NCI-H82 treated with DMSO at 0.1 percent for 48 hours (cell line): Measurements from ENCODE around the gene LRRIQ1.

Source experiments
- DNase-seq: peaks from one replicate; lab custom pipeline; 2025; ENCODE audit not compliant: unreplicated experiment; lab: John Stamatoyannopoulos, UW

Gene LRRIQ1

DNA sequence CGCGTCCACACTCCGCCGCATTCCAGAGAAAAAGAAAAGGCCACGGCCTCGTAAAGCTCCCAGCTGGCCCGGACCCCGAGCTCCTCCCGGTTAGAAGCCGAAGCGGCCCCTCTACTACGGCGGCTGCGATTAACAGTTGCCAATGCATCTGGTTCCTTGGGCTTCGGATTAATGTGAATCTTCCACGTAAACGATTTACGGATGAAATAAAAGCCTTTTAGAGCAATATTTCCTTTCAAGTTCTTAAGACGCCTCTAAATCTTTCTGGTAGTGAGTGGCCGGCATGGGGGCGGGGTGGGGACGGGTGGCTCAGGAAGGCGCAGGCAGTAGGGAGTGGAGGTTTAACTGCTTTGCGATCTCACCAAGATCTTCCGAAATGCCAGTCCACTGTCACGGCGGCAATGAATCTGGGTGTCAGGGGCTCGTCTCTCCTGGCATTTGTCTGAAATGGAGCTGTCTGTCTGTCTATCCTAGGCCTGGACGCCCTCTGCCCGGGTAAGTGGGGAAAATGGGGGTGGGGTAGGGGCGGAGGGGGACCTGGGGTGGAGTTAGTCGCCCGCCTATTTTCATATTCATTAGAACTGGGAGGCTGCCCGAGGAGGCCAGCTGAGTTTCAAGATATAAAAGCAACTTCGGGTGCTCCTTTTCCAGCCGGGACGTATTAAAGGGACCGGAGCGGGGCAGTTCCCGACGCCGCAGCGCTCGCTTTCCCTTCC, 243.5 kb downstream of the LRRIQ1 start:
- DNase-seq: peak; percentile 49

DNA sequence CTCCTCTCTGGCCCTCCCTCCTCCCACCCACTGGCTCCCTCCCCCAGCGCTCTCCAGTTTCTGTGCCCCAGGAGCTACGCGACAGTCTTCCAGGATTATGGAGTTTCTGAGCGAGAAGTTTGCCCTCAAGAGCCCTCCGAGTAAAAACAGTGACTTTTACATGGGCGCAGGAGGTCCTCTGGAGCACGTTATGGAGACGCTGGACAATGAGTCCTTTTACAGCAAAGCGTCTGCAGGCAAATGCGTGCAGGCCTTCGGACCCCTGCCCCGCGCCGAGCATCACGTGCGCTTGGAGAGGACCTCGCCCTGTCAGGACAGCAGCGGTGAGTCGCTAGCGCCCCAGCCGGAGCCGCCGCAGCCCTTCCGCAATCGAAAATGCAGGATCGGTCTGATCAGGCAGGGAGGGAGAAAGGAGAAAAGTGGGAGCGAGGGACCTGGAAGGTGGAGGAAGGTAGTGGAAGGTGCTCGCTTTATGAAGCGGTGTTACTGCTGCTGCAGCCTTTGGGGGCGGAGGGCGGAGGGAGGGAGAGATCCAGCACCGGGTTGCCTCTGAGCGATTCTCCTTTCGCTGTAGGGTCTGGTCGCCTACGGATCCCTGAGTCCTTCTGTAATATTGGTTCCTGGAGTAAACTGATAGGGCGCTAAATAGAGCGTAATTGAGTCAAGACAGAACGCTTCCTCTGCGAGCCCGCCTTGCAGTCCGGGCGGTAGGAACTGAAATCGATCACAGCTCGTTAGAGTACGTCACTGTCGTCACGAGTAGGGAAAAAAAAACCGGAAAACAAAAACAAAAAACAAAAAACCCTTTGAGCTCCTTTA, 244.2 kb downstream of the LRRIQ1 start, which contains the start of gene ALX1:
TSS of gene ALX1 (plus strand) at position 56 of the 819 bp plus-strand sequence. CDS start at position 98, 42 bp downstream.
- DNase-seq: peak; percentile 69

DNA sequence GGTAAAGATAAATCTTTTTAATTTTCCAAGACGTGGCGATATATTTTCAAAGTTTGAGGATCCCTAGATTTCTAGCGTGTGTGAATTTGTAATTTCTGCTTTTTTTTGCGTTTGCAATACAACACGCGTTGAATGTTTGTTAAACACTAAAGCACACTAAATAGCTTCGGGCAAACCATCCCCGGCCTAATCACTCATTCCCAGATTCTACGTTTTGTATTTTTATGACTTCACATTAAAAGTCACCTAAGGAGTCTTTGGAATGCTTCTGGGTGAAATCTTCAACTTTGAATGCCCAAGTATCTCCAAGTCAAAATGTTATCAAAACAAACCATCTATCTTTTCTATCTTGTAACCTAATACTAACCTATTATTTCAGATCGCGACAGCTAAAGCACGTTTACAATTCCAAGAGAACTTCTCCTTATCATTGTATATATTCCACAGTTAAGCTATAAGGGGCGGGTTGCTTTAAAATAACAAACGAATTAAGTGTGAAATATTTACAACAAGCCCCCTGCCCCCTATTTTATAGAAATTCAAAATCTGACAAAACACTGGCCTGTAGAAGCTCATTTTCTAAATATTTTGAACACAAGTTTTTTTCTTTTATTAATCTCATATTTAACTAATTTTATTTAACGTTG, 245.0 kb downstream of the LRRIQ1 start:
- peak; percentile 24 for DNase-seq

DNA sequence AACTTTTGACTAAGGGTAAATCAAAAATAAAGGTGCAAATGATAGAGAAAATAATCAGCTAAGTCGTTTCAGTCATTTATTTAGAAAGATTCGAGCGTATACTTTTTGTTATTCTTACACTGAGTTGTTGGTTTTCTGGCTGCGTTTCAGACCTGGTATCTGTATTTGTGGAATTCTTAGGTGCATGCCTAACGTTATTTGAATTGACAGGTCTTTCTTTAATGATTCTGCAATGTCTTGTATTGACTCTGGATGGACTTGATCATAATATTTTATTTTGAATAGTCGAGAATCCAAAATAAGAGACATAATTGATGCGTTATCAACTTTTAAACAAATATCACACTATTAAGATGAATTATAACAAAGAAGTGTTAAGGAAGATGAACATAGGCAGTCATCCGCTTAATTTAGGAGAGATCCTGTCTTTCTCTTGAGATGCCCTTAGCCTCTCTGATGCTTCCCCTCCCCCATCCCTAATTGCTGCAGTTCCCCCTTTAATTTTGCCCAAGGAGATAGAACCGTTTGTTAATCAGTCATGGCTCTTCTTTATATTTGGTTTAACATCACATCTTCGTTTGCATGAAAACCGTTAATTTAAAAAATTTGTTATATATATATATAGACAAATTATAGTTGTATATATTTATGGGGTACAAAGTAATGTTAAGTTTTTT, 245.6 kb downstream of the LRRIQ1 start:
- DNase-seq: peak; percentile 32

DNA sequence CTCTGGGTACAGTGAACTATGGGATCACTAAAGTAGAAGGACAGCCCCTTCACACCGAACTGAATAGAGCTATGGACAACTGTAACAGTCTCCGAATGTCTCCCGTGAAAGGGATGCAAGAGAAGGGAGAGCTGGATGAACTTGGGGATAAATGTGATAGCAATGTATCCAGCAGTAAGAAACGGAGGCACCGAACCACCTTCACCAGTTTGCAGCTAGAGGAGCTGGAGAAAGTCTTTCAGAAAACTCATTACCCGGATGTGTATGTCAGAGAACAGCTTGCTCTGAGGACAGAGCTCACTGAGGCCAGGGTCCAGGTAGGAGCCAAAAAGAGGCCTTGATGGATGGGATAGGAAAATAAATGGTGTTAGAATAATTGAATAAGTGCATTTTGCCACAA, 247.4 kb downstream of the LRRIQ1 start:
- no peak for DNase-seq
